MM.1S (cell line): ENCODE data around the gene FOXP1.

ENCODE experiments used
- CTCF ChIP-seq: fragments of 300-600 bp; sonication (generic); IDR thresholded peaks from 2 replicates; pipeline ENCODE4 v1.5.1; 2016; ENCODE audit warnings: antibody characterized with exemption, low read length, mixed read lengths
- EZH2 ChIP-seq: fragments of 300-600 bp; sonication (generic); optimal IDR thresholded peaks from 2 replicates; pipeline ENCODE3; 2017; ENCODE audit warnings: low read depth, mild to moderate bottlenecking, antibody characterized with exemption, low read length, mixed read lengths

GRCh38 chr3:71294919-71295318 is 288.6 kb downstream of the FOXP1 start:
- TF ChIP-seq CTCF (no peak), EZH2 (no peak)
